ENCODE measurements around the gene TMX4.

DNA sequence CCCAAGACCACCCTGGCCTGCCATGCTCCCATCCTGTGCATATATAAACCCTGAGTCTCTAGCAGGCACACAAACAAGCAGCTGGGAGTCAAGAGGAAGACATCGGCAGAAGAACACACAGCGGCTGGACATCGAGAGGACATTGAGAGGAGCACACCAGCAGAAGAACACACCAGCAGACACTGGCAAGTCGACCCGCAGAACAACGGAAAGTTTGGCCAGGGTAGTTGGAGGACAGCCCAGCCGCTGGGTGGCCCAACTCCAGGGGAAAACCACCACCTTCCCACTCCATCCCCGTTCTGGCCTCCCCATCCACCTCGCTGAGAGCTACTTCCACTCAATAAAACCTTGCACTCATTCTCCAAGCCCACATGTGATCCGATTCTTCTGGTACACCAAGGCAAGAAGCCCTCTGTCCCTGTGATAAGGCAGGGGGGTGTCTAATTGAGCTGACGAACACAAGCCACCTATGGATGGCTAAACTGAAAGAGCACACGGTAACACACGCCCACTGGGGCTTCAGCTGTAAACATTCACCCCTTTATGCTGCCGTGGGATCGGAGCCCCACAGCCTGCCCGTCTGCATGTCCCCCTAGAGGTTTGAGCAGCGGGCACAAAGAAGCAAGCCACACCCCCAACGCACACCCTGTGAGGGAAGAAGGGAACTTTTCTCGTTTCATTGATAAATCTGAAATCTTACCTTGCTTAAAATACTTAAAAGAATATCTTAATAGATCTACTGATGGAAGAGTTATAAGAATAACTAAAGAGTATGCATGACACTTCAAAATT is 13.8 kb downstream of the TMX4 start:
- TF ChIP-seq CTCF (optimal IDR thresholded peaks at IDR 0.05 in 1 of 3, IDR thresholded peaks at IDR 0.05 in 1 of 3, conservative IDR thresholded peaks at IDR 0.05 in 1 of 3; ENCODE audit: extremely low read depth in 1 of 3, insufficient read depth in 2 of 3, low read length in 3 of 3) (no peak), EZH2 (IDR thresholded peaks at IDR 0.05; ENCODE audit: low read length) (no peak)

All from keratinocyte (primary cell).